Suprapubic skin (tissue), 4 donors: ENCODE measurements around the gene FCGR3B.
"Not testable (repeated sequence)": the region's sequence is repeated elsewhere in the genome, so short reads cannot be mapped to it uniquely, and the experiment has no call there.

Experiments used
- EP300 ChIP-seq: sonication (generic); formaldehyde crosslinking; IDR thresholded peaks from one replicate; pipeline ENCODE4 v1.6.1; 2017; ENCODE audit warnings: antibody characterized with exemption
- POLR2A ChIP-seq, 2 donors: fragments of 450-650 bp; IDR thresholded peaks; one replicate each; pipeline ENCODE4 v1.6.1; 2017; ENCODE audit warnings: antibody characterized with exemption in 2 of 2, mild to moderate bottlenecking in 2 of 2, moderate library complexity in 2 of 2
- POLR2AphosphoS5 ChIP-seq, 3 donors: sonication (generic); formaldehyde crosslinking; IDR thresholded peaks; one replicate each; pipeline ENCODE4 v1.6.1; 2017; ENCODE audit warnings: antibody characterized with exemption in 3 of 3
- TF ChIP-seq, protein P1 (sequence below), 2 donors: fragments of 200-600 bp in 1 of 2; fragments of 450-650 bp in 1 of 2; sonication (generic) in 1 of 2; IDR thresholded peaks; one replicate each; pipeline ENCODE4 v1.5.1; 2016 to 2019; ENCODE audit warnings: antibody characterized with exemption in 2 of 2, mild to moderate bottlenecking in 1 of 2, moderate library complexity in 1 of 2

DNA sequence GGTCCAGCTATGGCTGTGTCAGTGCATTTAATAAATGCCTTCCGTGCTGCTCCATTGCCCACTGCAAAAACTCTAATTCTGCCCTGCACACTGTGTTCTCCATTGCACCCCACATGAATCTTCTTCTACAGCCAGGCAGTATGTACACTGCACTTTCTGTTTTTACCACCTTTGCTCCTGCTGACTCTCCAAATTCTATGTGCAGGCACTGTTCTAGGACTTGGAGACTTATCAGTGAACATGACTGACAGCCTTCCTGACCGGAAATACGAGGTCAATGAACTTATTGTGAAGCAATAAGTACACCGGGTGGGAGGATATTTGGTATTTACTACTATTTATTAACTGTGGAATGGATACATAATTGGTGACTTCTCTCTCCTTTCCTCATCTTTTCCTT lies 33.7 kb upstream of the FCGR3B start:
- TF ChIP-seq EP300; POLR2A (IDR thresholded peaks at IDR 0.05); POLR2AphosphoS5 (IDR thresholded peaks at IDR 0.05): not testable (repeated sequence)
- TF ChIP-seq, protein P1, sequence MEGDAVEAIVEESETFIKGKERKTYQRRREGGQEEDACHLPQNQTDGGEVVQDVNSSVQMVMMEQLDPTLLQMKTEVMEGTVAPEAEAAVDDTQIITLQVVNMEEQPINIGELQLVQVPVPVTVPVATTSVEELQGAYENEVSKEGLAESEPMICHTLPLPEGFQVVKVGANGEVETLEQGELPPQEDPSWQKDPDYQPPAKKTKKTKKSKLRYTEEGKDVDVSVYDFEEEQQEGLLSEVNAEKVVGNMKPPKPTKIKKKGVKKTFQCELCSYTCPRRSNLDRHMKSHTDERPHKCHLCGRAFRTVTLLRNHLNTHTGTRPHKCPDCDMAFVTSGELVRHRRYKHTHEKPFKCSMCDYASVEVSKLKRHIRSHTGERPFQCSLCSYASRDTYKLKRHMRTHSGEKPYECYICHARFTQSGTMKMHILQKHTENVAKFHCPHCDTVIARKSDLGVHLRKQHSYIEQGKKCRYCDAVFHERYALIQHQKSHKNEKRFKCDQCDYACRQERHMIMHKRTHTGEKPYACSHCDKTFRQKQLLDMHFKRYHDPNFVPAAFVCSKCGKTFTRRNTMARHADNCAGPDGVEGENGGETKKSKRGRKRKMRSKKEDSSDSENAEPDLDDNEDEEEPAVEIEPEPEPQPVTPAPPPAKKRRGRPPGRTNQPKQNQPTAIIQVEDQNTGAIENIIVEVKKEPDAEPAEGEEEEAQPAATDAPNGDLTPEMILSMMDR (IDR thresholded peaks at IDR 0.05): not testable (repeated sequence)
